Gastrocnemius medialis (tissue), 4 donors: ENCODE measurements around the gene LRRC8D. TPM values are rescaled to one million over a fixed set of nuclear protein-coding genes. Genes with fewer than 3 reads are reported as not detected.
"Not testable (repeated sequence)": the region's sequence is repeated elsewhere in the genome, so short reads cannot be mapped to it uniquely, and the experiment has no call there.

Experiments used
- ATAC-seq, 2 donors: fragments of 150-250 bp; one replicate each; pipeline ENCODE4 v1.9.1; 2016
- DNase-seq, 2 donors: peaks; one replicate each; pipeline ENCODE4 v3.0.0-alpha.2; 2019
- H3K27ac ChIP-seq, 4 donors: fragments of 200-600 bp; sonication (generic); 1 replicate in 1 of 4; 2 replicates in 3 of 4; pipeline ENCODE4 v1.5.1; 2016 to 2018; ENCODE audit warnings: mild to moderate bottlenecking in 2 of 4, moderate library complexity in 1 of 4
- H3K27me3 ChIP-seq, 3 donors: fragments of 200-600 bp; sonication (generic) in 2 of 3; 1 replicate in 1 of 3; 2 replicates in 2 of 3; pipeline versions ENCODE4 v1.5.1 to v1.6.0; 2016 to 2019; ENCODE audit warnings: mild to moderate bottlenecking in 1 of 3, moderate library complexity in 1 of 3
- H3K36me3 ChIP-seq, 2 donors: fragments of 200-600 bp; sonication (generic) in 1 of 2; one replicate each; pipeline ENCODE4 v1.5.1; 2017 to 2018
- H3K4me1 ChIP-seq, 2 donors: fragments of 200-600 bp; sonication (generic) in 1 of 2; one replicate each; pipeline ENCODE4 v1.5.1; 2016 to 2017; ENCODE audit warnings: mild to moderate bottlenecking in 2 of 2
- H3K4me3 ChIP-seq, 4 donors: fragments of 200-600 bp; sonication (generic) in 3 of 4; 1 replicate in 1 of 4; 2 replicates in 3 of 4; pipeline ENCODE4 v1.5.1; 2016 to 2019; ENCODE audit warnings: mild to moderate bottlenecking in 2 of 4
- H3K9me3 ChIP-seq, 3 donors: fragments of 200-600 bp; sonication (generic) in 2 of 3; 1 replicate in 1 of 3; 2 replicates in 2 of 3; pipeline ENCODE4 v1.5.1; 2016 to 2019
- POLR2A ChIP-seq, 2 donors: fragments of 450-650 bp; IDR thresholded peaks; one replicate each; pipeline ENCODE4 v1.6.1; 2017; ENCODE audit warnings: antibody characterized with exemption in 2 of 2, mild to moderate bottlenecking in 2 of 2, moderate library complexity in 2 of 2
- in situ Hi-C, 4 donors: fragments of 200-750 bp; cut with MboI; loops; one replicate each; pipeline versions ENCODE4 v1.15.0 to v1.8.0; 2017; ENCODE audit warnings: low sequenced_read_pairs in 4 of 4
- intact Hi-C: fragments of 100-400 bp; cut with DNase I; formaldehyde crosslinking; loops from one replicate; pipeline ENCODE4 v1.15.1; 2023; ENCODE audit warnings: low total_unique reads
- total RNA-seq, 4 donors: library from RNA; depleted of rRNA; stranded (reverse); fragments of >200 nt; gene quantifications; one replicate each; pipeline versions ENCODE4 v1.1.0 to v1.2.3, GENCODE V29; 2016
- TF ChIP-seq, protein P1 (sequence below), 5 experiments: fragments of 450-650 bp in 3 of 5; fragments of 200-600 bp in 2 of 5; sonication (generic) in 2 of 5; IDR thresholded peaks in 4 of 5; conservative IDR thresholded peaks in 1 of 5; 1 replicate in 4 of 5; 2 replicates in 1 of 5; pipeline ENCODE4 v1.5.1; 2016 to 2019; ENCODE audit warnings: antibody characterized with exemption in 5 of 5, mild to moderate bottlenecking in 3 of 5, moderate library complexity in 3 of 5

The LRRC8D gene
- total RNA-seq = 10 to 100 TPM in 2 of 4 donors, 1 to 10 TPM in 2; 3.0 to 15.0 (median 9.2) TPM

DNA sequence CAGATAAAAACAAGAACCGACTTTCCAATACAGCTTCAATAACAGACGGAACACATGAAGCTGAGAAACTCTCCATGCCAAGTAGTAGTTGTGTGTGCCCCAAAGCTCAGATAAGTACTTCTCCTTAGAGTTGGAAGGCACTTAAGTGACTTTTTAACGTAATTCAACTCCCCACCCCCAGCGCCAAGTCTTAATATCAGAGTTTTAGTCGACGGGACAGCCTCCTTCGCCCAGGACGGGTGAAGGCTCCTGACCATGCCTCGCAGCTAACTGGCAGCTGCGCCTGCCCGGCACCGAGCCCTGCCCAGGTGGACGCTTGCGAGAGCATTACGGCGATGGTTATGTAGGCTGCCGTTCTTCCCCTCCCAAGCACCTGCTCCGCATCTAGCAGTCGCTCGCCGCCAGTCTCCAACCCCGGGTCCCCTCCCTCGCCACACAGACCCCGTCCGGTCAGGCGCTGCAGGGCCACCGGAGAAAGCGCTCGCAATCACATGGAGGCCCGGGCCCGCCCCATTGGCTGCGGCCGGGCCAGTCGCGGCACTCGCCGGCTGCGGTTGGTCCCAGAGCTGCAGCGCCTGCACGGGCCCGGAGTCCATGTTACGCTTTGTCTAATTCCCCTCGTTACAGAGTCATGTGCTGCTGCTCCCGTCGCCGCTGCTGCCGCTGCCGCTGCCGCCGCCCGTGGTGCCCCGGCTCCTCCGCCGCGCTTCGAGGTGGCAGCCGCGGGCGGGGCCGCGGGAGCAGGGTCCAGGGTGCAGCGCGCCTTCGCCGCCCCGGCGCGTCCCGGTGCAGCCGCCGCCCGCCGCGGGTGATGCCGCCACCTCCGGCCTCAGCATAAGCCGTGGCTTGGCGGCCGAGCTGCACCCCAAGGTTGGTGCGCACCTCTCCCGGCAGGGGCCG, at the start of gene LRRC8D:
LRRC8D (plus strand) TSS at position 611 of the 900 bp plus-strand sequence. CDS start 112,037 bp downstream, outside the sequence.
- intact Hi-C loops = loop anchor here (5.0 kb wide), 2 partner anchors 97 to 172 kb away; no protein-coding TSS in a partner anchor
- no peaks in the 10 kb centered on the region for H3K9me3 ChIP-seq
- H3K4me1 ChIP-seq = peaks cover 20 to 37% of the 10 kb centered on the region in 2 donors
- DNase-seq = peak; percentile 79 to 86
- in situ Hi-C loops = no loop called here
- TF ChIP-seq POLR2A (IDR thresholded peaks at IDR 0.05) = peak; percentile 47 to 84
- TF ChIP-seq, protein P1, sequence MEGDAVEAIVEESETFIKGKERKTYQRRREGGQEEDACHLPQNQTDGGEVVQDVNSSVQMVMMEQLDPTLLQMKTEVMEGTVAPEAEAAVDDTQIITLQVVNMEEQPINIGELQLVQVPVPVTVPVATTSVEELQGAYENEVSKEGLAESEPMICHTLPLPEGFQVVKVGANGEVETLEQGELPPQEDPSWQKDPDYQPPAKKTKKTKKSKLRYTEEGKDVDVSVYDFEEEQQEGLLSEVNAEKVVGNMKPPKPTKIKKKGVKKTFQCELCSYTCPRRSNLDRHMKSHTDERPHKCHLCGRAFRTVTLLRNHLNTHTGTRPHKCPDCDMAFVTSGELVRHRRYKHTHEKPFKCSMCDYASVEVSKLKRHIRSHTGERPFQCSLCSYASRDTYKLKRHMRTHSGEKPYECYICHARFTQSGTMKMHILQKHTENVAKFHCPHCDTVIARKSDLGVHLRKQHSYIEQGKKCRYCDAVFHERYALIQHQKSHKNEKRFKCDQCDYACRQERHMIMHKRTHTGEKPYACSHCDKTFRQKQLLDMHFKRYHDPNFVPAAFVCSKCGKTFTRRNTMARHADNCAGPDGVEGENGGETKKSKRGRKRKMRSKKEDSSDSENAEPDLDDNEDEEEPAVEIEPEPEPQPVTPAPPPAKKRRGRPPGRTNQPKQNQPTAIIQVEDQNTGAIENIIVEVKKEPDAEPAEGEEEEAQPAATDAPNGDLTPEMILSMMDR (IDR thresholded peaks at IDR 0.05 in 4 of 5, conservative IDR thresholded peaks at IDR 0.05 in 1 of 5) = peak in 2 of 5 experiments; percentile 20 to 21
- H3K36me3 ChIP-seq = no peaks in the 10 kb centered on the region
- peak within 1 kb of the TSS; percentile 77 to 88 (median 78) for H3K27ac ChIP-seq
- ATAC-seq = peak; percentile 85 to 94
- H3K27me3 ChIP-seq = no peaks in the 10 kb centered on the region
- H3K4me3 ChIP-seq = peak within 1 kb of the TSS; percentile 83 to 88 (median 86)

DNA sequence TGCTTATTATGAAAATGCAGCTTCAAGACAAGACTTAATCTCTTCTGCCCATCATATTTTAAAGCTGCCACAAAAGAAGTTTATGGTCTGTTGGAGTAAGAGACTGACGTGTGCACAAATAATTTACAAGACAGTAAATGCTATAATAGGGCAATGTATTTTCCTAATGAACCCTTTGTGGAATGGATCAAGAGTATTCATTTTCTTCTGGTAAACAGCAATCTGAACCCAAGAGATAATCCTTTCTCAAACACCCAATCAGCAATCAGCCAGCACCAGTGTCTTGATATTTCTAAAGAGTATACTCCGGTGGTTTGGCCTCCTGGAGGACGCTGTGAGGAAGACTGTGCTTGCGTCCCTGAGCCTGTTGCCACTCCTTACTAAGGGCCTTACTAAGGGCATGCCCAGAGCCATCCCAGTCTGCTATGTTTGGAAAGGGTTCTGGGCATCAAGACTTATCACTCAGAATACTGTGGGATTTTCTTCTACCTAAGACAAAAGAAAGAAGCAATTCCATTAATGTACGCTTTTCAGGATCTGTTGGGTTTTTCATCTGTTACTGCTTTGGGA, 48.8 kb upstream of the LRRC8D start:
- Histone ChIP-seq H3K27ac (no peak overlapping the region), H3K4me3 (no peak overlapping the region), H3K4me1 (no peaks in the 10 kb centered on the region), H3K9me3 (no peaks in the 10 kb centered on the region), H3K27me3 (no peaks in the 10 kb centered on the region), H3K36me3 (no peaks in the 10 kb centered on the region)
- TF ChIP-seq, protein P1 (IDR thresholded peaks at IDR 0.05 in 4 of 5, conservative IDR thresholded peaks at IDR 0.05 in 1 of 5) = no peak
- TF ChIP-seq POLR2A (IDR thresholded peaks at IDR 0.05) = no peak
- ATAC-seq = no peak
- in situ Hi-C loops (loop anchor here in 3 of 4 donors (25.0 kb wide), 2 partner anchors 135 to 260 kb away; partner anchors contain the start of genes LRRC8C (in 2 of the 3) and LRRC8B (in 1 of the 3)), intact Hi-C loops (no loop called here)
- DNase-seq = no peak

DNA sequence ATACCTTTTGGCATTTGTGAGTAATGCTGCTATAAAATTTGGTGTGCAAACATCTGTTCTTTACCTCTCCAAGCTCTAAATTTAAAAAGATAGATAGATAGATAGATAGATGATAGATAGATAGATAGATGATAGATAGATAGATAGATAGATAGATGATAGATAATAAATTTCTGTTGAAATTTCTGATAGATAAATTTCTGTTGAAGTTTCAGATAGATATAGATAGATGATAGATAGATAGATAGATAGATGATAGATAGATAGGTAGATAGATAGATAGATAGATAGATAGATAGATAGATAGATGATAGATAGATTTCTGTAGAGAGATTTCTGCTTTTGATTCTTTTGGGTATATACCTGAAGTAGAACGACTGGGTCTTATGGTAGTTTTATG, 44.7 kb upstream of the LRRC8D start:
- H3K4me1 ChIP-seq, in situ Hi-C loops, H3K36me3 ChIP-seq, H3K27me3 ChIP-seq, H3K9me3 ChIP-seq, intact Hi-C loops, H3K4me3 ChIP-seq, DNase-seq, H3K27ac ChIP-seq, ATAC-seq: not testable (repeated sequence)

DNA sequence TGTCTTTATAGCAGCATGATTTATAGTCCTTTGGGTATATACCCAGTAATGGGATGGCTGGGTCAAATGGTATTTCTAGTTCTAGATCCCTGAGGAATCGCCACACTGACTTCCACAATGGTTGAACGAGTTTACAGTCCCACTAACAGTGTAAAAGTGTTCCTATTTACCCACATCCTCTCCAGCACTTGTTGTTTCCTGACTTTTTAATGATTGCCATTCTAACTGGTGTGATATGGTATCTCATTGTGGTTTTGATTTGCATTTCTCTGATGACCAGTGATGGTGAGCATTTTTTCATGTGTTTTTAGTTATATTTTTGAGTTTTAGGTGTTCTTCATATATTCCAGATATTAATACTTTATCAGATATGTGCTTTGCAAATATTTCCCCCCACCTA, 43.6 kb upstream of the LRRC8D start:
- in situ Hi-C loops, H3K4me3 ChIP-seq, intact Hi-C loops, H3K27ac ChIP-seq, DNase-seq, H3K27me3 ChIP-seq, H3K9me3 ChIP-seq, ATAC-seq, H3K4me1 ChIP-seq, H3K36me3 ChIP-seq: not testable (repeated sequence)

DNA sequence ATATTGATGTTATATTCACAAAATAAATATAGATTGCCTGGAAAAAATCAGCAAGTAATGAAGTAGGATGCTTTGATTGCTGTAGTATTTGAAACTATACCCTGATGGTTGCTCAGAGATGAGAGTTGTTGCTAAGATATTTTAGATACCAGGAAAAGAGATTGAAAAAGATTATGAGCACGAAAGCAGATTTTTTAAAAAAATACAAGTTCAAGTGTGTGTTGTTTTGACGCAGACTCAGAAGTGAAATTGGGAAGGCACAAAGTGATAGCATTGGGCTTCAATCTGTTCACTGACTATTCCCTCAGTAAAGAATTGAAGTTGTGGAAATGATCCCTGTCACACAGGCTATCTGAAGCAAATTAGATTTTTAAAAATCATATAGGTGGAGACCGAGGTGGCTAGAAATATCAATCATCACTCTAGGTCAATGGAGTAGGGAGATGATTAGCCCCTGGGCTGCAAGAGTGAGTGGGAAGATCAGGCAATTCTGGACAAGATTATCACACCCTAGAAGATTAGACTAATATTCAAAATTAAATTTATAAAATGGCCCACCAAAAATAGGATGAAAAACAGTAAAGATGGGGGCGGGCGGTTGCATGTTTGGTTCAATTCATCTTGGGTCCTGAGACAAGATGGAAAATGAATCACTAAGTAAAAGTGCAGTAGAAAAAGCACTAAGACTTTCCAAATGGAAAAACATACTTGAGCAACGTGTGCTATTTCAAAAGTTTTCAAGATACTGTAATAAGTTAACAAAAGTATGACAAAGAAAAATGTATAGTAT, 41.5 kb upstream of the LRRC8D start:
- no peak overlapping the region for H3K4me3 ChIP-seq
- intact Hi-C loops = no loop called here
- DNase-seq (no peak), ATAC-seq (no peak)
- no peaks in the 10 kb centered on the region for H3K9me3 ChIP-seq
- in situ Hi-C loops = no loop called here
- H3K4me1 ChIP-seq = no peaks in the 10 kb centered on the region
- no peak for TF ChIP-seq POLR2A (IDR thresholded peaks at IDR 0.05)
- TF ChIP-seq, protein P1 (IDR thresholded peaks at IDR 0.05 in 4 of 5, conservative IDR thresholded peaks at IDR 0.05 in 1 of 5) = no peak
- no peak overlapping the region for H3K27ac ChIP-seq
- no peaks in the 10 kb centered on the region for H3K27me3 ChIP-seq
- H3K36me3 ChIP-seq = no peaks in the 10 kb centered on the region
